ENCODE data around the gene KIAA0930. TPM values are rescaled to one million over a fixed set of nuclear protein-coding genes. Genes with fewer than 3 reads are reported as not detected.

KIAA0930 gene
- total and polyA plus RNA-seq, 2 of the 4 experiments (the other 2 are of a cell fraction): 25.3 to 34.1 TPM

DNA sequence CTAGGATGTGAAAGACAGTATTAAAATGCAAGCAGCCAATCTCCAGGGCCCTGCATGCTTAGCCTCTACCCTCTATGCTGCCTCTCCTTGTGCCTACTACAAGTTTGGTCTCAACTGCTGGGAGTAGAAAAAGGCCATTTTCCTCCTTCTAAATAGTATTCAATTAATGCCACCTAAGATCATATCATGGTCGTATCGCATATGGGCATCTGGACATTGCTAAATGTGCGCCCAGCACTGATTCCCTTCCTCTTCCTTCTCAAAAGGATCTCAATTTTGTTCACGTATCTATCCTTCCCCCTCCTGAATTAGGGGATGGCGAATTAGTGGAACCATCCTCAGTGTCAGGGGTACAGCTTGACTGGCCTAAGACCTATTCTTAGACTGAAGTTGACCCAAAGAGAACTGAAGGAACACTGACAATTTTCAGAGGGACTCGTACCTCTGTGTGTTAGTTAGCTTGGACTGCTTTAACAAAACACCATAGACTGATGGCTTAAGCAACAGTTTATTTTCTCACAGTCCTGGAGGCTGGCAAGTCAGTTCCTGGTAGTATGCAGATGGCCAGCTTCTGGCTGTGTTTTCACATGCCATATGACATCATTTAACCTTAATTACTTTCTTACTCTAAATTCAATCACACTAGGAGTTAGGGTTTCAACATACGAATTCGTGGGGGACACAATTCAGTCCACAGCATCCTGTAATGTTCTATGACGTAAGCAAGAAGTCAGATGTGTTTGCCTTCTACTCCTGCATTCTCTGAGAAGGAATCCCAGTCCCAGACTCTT, 85.4 kb downstream of the KIAA0930 start:
- Histone ChIP-seq H3K36me3 (ENCODE audit: control insufficient read depth, insufficient read depth, low read length) (peaks cover 13% of the 10 kb centered on the region), H3K4ac (ENCODE audit: low read depth, low read length) (peak overlapping the region; percentile 22; the same call in 1 of the 2 replicates), H3K27me3 (ENCODE audit: control insufficient read depth, insufficient read depth, low read length) (no peaks in the 10 kb centered on the region), H3K4me1 (ENCODE audit: control insufficient read depth, insufficient read depth, low read length) (peaks cover 20% of the 10 kb centered on the region), H3K14ac (replicated peaks; ENCODE audit: low read depth, low read length) (no peak overlapping the region), H3K56ac (ENCODE audit: extremely low read depth, insufficient read depth, low read length) (no peak overlapping the region), H3K9me3 (ENCODE audit: control insufficient read depth, insufficient read depth, low read length) (no peaks in the 10 kb centered on the region), H4K20me1 (ENCODE audit: insufficient read depth, low read length) (no peaks in the 10 kb centered on the region; the same call in 1 of the 2 replicates), H2AK5ac (ENCODE audit: low read depth, low read length) (peak overlapping the region; percentile 21; the same call in 1 of the 2 replicates), H4K5ac (ENCODE audit: low read depth, low read length) (peak overlapping the region; percentile 69), H3K9me1 (ENCODE audit: insufficient read depth, low read length) (peaks cover 21% of the 10 kb centered on the region), H3K4me2 (ENCODE audit: low read depth, low read length) (peak overlapping the region; percentile 20; the same call in 1 of the 2 replicates), H3K23ac (ENCODE audit: low read depth, low read length) (peak overlapping the region; percentile 54; the same call in 1 of the 2 replicates), H2BK20ac (ENCODE audit: low read depth, low read length) (no peak overlapping the region), H3K79me1 (ENCODE audit: low read depth in 1 of 2, low read length in 2 of 2) (peaks cover 33 to 77% of the 10 kb centered on the region in 2 experiments), H4K91ac (ENCODE audit: insufficient read depth, low read depth, low read length) (peak overlapping the region; percentile 13), H4K8ac (ENCODE audit: low read depth in 2 of 2, low read length in 2 of 2) (peak overlapping the region in 1 of 2 experiments; percentile 50; a peak in 1 of 4 replicates), H2BK120ac (ENCODE audit: low read depth, low read length) (0 out of 2 replicates have a peak overlapping the region, but pooled peaks have one; percentile 10), H2BK5ac (ENCODE audit: low read depth, low read length, poor library complexity, severe bottlenecking) (peak overlapping the region; percentile 61), H2BK15ac (ENCODE audit: low read depth, low read length) (peak overlapping the region; percentile 8; the same call in 1 of the 3 replicates), H2AFZ (replicated peaks; ENCODE audit: low read length, poor library complexity) (no peak overlapping the region), H2AK9ac (replicated peaks; ENCODE audit: low read depth, low read length, poor library complexity) (no peak overlapping the region), H3K18ac (ENCODE audit: low read depth, low read length) (peak overlapping the region; percentile 74), H3K27ac (ENCODE audit: insufficient read depth, low read length) (peak overlapping the region; percentile 38; the same call in 1 of the 2 replicates), H3K4me3 (ENCODE audit: insufficient read depth, low read depth, low read length) (no peak overlapping the region), H3K9ac (ENCODE audit: low read depth, low read length) (no peak overlapping the region)
- CTCF ChIA-PET: no interaction called here
- in situ Hi-C loops (cut with MboI; ENCODE audit: low sequenced_read_pairs) (no loop called here), intact Hi-C loops (cut with micrococcal nuclease) (no loop called here), dilution Hi-C loops (cut with HindIII; ENCODE audit: low sequenced_read_pairs, unreplicated experiment) (no loop called here)
- no TSS peak for BruUV-seq (replicated peaks)
- DNase-seq (peak; percentile 72), ATAC-seq (ENCODE audit: low read depth) (peak; percentile 64)
- POLR2A ChIA-PET (ENCODE audit: unreplicated experiment): no interaction called here
- 50% methylated on average over 2 of the region's 9 CpGs; no CpG with 5 or more reads in 1 of the 2 experiments for WGBS, 2 experiments (ENCODE audit: extremely low coverage in 2 of 2, insufficient read length in 1 of 2)
- no peak for TF ChIP-seq POLR2A (IDR thresholded peaks at IDR 0.05; ENCODE audit: low read depth, low read length)
- TF ChIP-seq RAD21 (IDR thresholded peaks at IDR 0.05; ENCODE audit: low read length): no peak
- TF ChIP-seq MAZ (IDR thresholded peaks at IDR 0.05; ENCODE audit: borderline replicate concordance, low read depth, low read length): no peak
- TF ChIP-seq NFE2L2 (IDR thresholded peaks at IDR 0.05; ENCODE audit: low read depth, low read length): no peak
- TF ChIP-seq CTCF (conservative IDR thresholded peaks at IDR 0.05; ENCODE audit: low read depth, low read length): no peak
- no peak for TF ChIP-seq FOS (IDR thresholded peaks at IDR 0.05; ENCODE audit: low read depth, low read length)
- TF ChIP-seq, protein P1, sequence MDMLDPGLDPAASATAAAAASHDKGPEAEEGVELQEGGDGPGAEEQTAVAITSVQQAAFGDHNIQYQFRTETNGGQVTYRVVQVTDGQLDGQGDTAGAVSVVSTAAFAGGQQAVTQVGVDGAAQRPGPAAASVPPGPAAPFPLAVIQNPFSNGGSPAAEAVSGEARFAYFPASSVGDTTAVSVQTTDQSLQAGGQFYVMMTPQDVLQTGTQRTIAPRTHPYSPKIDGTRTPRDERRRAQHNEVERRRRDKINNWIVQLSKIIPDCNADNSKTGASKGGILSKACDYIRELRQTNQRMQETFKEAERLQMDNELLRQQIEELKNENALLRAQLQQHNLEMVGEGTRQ (IDR thresholded peaks at IDR 0.05; ENCODE audit: low read depth, low read length): no peak
- TF ChIP-seq MAFK (IDR thresholded peaks at IDR 0.05; ENCODE audit: low read depth, low read length): no peak
- no peak for TF ChIP-seq BHLHE40 (IDR thresholded peaks at IDR 0.05; ENCODE audit: low read depth, low read length)
- no peak for TF ChIP-seq SMC3 (IDR thresholded peaks at IDR 0.05; ENCODE audit: low read depth, low read length)
- TF ChIP-seq RFX5 (IDR thresholded peaks at IDR 0.05; ENCODE audit: low read depth, low read length): no peak
- no peak for TF ChIP-seq RCOR1 (IDR thresholded peaks at IDR 0.05; ENCODE audit: insufficient replicate concordance, low read length)
- no peak for TF ChIP-seq CHD1 (IDR thresholded peaks at IDR 0.05; ENCODE audit: low read depth, low read length)
- no peak for TF ChIP-seq MXI1 (IDR thresholded peaks at IDR 0.05; ENCODE audit: borderline replicate concordance, low read depth, low read length)
